K562 (cell line): Measurements from ENCODE around the gene CORO6. TPM values are rescaled to one million over a fixed set of nuclear protein-coding genes. Genes with fewer than 3 reads are reported as not detected.

Source experiments
- CUX1 ChIP-seq: fragments of 200-800 bp; sonication (Bioruptor generic); IDR thresholded peaks from 2 replicates; pipeline ENCODE4 v1.6.1; 2016; ENCODE audit warnings: missing genetic modification characterization, missing compliant biosample characterization
- ELF2 ChIP-seq: fragments of 250-450 bp; sonication (Bioruptor Pico); IDR thresholded peaks from 2 replicates; pipeline ENCODE4 v1.5.0; 2021; ENCODE audit warnings: mild to moderate bottlenecking
- FOSL1 ChIP-seq: fragments of 200-800 bp; sonication (Bioruptor generic); conservative IDR thresholded peaks from 2 replicates; pipeline ENCODE4 v1.6.1; 2016; ENCODE audit warnings: missing genetic modification characterization, missing compliant biosample characterization
- PHTF2 ChIP-seq: fragments of 250-450 bp; sonication (Bioruptor Pico); IDR thresholded peaks from 2 replicates; pipeline ENCODE4 v1.5.0; 2021; ENCODE audit warnings: mild to moderate bottlenecking
- PYGO2 ChIP-seq: fragments of 450-650 bp; IDR thresholded peaks from 2 replicates; pipeline ENCODE4 v1.6.1; 2016; ENCODE audit warnings: mild to moderate bottlenecking, missing genetic modification characterization, moderate library complexity, missing compliant biosample characterization
- THAP7 ChIP-seq: fragments of 250-450 bp; sonication (Bioruptor Pico); IDR thresholded peaks from 2 replicates; pipeline ENCODE4 v1.5.0; 2021
- ZHX1 ChIP-seq: fragments of 150-350 bp; conservative IDR thresholded peaks from 2 replicates; pipeline ENCODE4 v1.6.1; 2014; ENCODE audit warnings: low read length
- ZKSCAN1 ChIP-seq: fragments of 150-350 bp; IDR thresholded peaks from 2 replicates; pipeline ENCODE4 v1.6.1; 2016; ENCODE audit warnings: low read depth, low read length
- ZNF134 ChIP-seq: fragments of 250-450 bp; sonication (Bioruptor Pico); conservative IDR thresholded peaks from 2 replicates; pipeline ENCODE4 v1.4.0; 2020
- ZNF184 ChIP-seq: sonication (generic); formaldehyde crosslinking; IDR thresholded peaks from 2 replicates; pipeline ENCODE4 v1.5.0; 2020; ENCODE audit warnings: missing genetic modification reagents
- ZNF584 ChIP-seq: fragments of 200-800 bp; sonication (Bioruptor generic); IDR thresholded peaks from 2 replicates; pipeline ENCODE4 v1.6.1; 2016; ENCODE audit warnings: low read depth, mild to moderate bottlenecking, missing genetic modification characterization, missing compliant biosample characterization
- polyA plus RNA-seq, 8 experiments: library from polyadenylated mRNA; depleted of rRNA in 4 of 8; stranded (reverse) in 5 of 8; unstranded in 3 of 8; fragments of >200 nt; fragmentation: Nextera tagmentation in 2 of 8; fragmentation: Illumina TruSeq in 1 of 8; extraction: Ambion mirVana in 2 of 8; extraction: Trizol in 1 of 8; gene quantifications; 2 replicates each; pipeline versions ENCODE4 v1.2.1 to v1.2.3, GENCODE V29; 2011 to 2014; ENCODE audit warnings: inconsistent platforms in 1 of 8, missing spikeins in 1 of 8
- total RNA-seq, 7 experiments: library from RNA; depleted of rRNA in 6 of 7; stranded (reverse); fragments of >200 nt in 6 of 7; fragmentation: Illumina TruSeq in 2 of 7; extraction: Trizol in 2 of 7; gene quantifications; 2 replicates each; pipeline versions ENCODE4 v1.2.1 to v1.2.3, GENCODE V29; 2011 to 2021; ENCODE audit warnings: low replicate concordance in 1 of 7

The CORO6 gene
- total and polyA plus RNA-seq, 9 of the 15 experiments (the other 6 are each of a cell fraction or from before 2014, with no cell fraction given), result 0.04 to 11.9 (median 2.4) TPM

GRCh38 chr17:29568331-29569244 is 54.1 kb downstream of the CORO6 start, which contains the start of gene TP53I13 (continued):
- TF ChIP-seq CUX1 (no peak), THAP7 (no peak), FOSL1 (tag) (no peak), ZKSCAN1 (no peak), ZNF584 (CRISPR knock-in tag) (no peak), ZHX1 (no peak), ELF2 (no peak), PYGO2 (no peak), ZNF134 (CRISPR knock-in tag) (no peak), ZNF184 (CRISPR knock-in tag) (no peak), PHTF2 (CRISPR knock-in tag) (no peak)
